Measurements from ENCODE around the gene KISS1R.

The KISS1R gene

GRCh38 chr19:934197-934840 lies 17.2 kb downstream of the KISS1R start (continued):
- TF ChIP-seq, protein P1, sequence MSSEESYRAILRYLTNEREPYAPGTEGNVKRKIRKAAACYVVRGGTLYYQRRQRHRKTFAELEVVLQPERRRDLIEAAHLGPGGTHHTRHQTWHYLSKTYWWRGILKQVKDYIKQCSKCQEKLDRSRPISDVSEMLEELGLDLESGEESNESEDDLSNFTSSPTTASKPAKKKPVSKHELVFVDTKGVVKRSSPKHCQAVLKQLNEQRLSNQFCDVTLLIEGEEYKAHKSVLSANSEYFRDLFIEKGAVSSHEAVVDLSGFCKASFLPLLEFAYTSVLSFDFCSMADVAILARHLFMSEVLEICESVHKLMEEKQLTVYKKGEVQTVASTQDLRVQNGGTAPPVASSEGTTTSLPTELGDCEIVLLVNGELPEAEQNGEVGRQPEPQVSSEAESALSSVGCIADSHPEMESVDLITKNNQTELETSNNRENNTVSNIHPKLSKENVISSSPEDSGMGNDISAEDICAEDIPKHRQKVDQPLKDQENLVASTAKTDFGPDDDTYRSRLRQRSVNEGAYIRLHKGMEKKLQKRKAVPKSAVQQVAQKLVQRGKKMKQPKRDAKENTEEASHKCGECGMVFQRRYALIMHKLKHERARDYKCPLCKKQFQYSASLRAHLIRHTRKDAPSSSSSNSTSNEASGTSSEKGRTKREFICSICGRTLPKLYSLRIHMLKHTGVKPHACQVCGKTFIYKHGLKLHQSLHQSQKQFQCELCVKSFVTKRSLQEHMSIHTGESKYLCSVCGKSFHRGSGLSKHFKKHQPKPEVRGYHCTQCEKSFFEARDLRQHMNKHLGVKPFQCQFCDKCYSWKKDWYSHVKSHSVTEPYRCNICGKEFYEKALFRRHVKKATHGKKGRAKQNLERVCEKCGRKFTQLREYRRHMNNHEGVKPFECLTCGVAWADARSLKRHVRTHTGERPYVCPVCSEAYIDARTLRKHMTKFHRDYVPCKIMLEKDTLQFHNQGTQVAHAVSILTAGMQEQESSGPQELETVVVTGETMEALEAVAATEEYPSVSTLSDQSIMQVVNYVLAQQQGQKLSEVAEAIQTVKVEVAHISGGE (tag by site-specific recombination; conservative IDR thresholded peaks at IDR 0.05; ENCODE audit: low read depth) = no peak
- peak; percentile 61; the same call in 1 of the 2 replicates for TF ChIP-seq ZBTB7A (tag by site-specific recombination; IDR thresholded peaks at IDR 0.05; ENCODE audit: low read depth)
- TF ChIP-seq, protein P2, sequence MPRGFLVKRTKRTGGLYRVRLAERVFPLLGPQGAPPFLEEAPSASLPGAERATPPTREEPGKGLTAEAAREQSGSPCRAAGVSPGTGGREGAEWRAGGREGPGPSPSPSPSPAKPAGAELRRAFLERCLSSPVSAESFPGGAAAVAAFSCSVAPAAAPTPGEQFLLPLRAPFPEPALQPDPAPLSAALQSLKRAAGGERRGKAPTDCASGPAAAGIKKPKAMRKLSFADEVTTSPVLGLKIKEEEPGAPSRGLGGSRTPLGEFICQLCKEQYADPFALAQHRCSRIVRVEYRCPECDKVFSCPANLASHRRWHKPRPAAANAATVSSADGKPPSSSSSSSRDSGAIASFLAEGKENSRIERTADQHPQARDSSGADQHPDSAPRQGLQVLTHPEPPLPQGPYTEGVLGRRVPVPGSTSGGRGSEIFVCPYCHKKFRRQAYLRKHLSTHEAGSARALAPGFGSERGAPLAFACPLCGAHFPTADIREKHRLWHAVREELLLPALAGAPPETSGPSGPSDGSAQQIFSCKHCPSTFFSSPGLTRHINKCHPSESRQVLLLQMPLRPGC (tag by site-specific recombination; IDR thresholded peaks at IDR 0.05) = no peak

DNA sequence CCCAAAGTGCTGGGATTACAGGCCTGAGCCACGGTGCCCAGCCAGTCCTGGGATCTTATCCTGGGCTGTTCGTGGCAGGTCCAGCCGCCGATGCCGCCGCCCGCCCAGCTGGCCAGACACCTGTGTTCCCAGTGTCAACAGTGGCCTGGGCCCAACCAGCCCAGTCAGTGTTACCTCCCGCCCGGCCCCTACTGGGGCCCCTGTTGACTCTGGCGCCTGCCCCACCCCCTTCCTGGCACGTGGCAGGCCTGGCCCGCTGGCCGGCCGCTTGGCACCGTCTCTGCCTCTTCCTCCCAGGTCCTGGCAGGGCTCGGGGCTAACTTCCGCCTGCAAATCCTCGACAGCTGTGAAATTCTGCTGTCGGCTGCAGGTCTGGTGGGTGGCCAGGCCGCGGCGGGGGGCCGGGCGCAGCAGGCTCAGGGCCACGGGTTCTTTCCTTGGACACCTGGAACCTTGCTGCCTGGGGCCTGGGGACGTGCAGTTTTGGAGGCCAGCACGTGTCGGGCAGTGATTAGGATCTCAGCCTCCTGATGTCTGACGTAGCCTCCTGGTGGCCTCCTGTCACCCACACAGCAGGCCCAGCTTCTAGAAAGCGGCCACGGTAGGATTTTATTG lies 17.8 kb downstream of the KISS1R start:
- CTCF ChIA-PET = no interaction called here

GRCh38 chr19:936175-936546 lies 19.0 kb downstream of the KISS1R start:
- Histone ChIP-seq H3K9me3 (ENCODE audit: control insufficient read depth, insufficient read depth, low read depth, low read length) (no peaks in the 10 kb centered on the region), H3K4me3 (ENCODE audit: low read depth, low read length) (no peak overlapping the region), H3K27ac (ENCODE audit: extremely low read depth, low read depth, low read length) (no peak overlapping the region), H3K36me3 (ENCODE audit: control insufficient read depth in 2 of 2, insufficient read depth in 1 of 2, low read length in 2 of 2) (peaks cover 0 to 37% of the 10 kb centered on the region in 2 experiments; a peak in 2 of 3 replicates), H3K4me1 (ENCODE audit: control insufficient read depth, insufficient read depth, low read length) (no peaks in the 10 kb centered on the region)
- ChIA-PET POLR2A (no interaction called here), CTCF (interaction anchor here (0.6 to 0.7 kb wide), 3 partner anchors 23 to 53 kb away, joined by 3 read pairs; no protein-coding TSS in a partner anchor)
- TF ChIP-seq HOXD13 (CRISPR knock-in tag; IDR thresholded peaks at IDR 0.05; ENCODE audit: borderline replicate concordance) = no peak
- TF ChIP-seq RBAK (tag by site-specific recombination; IDR thresholded peaks at IDR 0.05) = no peak
- no peak for TF ChIP-seq ZNF2 (tag by site-specific recombination; IDR thresholded peaks at IDR 0.05)
- no peak for TF ChIP-seq ZNF677 (tag by site-specific recombination; IDR thresholded peaks at IDR 0.05)
- no peak for TF ChIP-seq ZNF544 (tag by site-specific recombination; IDR thresholded peaks at IDR 0.05)
- no peak for TF ChIP-seq ZNF350 (tag by site-specific recombination; IDR thresholded peaks at IDR 0.05)

More for the DNA sequence above, 17.8 kb downstream of the KISS1R start:
- no peaks in the 10 kb centered on the region for H3K4me1 ChIP-seq (ENCODE audit: control insufficient read depth, insufficient read depth, low read length)
- POLR2A ChIA-PET = no interaction called here
- TF ChIP-seq YY2 (tag by site-specific recombination; IDR thresholded peaks at IDR 0.05) (no peak), HIC1 (tag by site-specific recombination; IDR thresholded peaks at IDR 0.05) (0 out of 2 replicates have a peak, but pooled peaks have one; percentile 28)
- peaks cover 0 to 44% of the 10 kb centered on the region in 2 experiments; a peak in 2 of 3 replicates for H3K36me3 ChIP-seq (ENCODE audit: control insufficient read depth in 2 of 2, insufficient read depth in 1 of 2, low read length in 2 of 2)
- no peak overlapping the region for H3K4me3 ChIP-seq (ENCODE audit: low read depth, low read length)
- H3K9me3 ChIP-seq (ENCODE audit: control insufficient read depth, insufficient read depth, low read depth, low read length) = no peaks in the 10 kb centered on the region
- no peak overlapping the region for H3K27ac ChIP-seq (ENCODE audit: extremely low read depth, low read depth, low read length)

All from HEK293 (cell line).